Measurements from ENCODE around the gene AOC2.
"Not testable (repeated sequence)": the region's sequence is repeated elsewhere in the genome, so short reads cannot be mapped to it uniquely, and the experiment has no call there.

Gene AOC2

DNA sequence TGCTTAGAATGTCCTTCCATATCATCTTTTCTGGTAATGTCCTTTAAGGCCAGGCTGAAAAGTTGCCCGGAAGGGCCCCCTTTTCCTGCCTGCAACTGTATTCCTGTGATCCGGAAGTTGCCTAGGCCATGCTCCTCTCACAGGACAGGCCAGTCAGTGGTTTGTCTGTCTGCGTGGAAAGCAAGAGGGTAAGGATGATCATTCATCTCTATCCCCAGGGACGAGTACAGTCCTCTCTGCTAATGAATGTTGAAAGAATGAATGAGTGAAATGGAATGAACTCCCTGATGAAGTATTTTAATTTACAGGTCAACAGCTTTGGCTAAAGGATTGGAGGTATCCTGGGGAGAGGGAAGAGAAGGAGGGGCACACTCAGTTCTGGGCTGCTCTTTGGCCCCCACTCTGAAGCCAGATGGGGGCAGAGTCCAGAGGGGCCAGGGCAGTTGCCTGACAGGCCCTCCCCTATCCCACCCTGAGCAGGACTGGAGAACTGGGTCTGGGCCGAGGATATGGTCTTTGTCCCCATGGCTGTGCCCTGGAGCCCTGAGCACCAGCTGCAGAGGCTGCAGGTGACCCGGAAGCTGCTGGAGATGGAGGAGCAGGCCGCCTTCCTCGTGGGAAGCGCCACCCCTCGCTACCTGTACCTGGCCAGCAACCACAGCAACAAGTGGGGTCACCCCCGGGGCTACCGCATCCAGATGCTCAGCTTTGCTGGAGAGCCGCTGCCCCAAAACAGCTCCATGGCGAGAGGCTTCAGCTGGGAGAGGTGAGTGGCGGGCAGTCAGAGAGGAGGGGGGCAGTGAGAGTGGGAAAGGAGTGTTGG lies 9.8 kb downstream of the AOC2 start:
- peaks cover 0 to 4% of the 10 kb centered on the region in 2 donors for H3K4me1 Mint-ChIP-seq
- ATAC-seq (replicated peaks), result no peak

DNA sequence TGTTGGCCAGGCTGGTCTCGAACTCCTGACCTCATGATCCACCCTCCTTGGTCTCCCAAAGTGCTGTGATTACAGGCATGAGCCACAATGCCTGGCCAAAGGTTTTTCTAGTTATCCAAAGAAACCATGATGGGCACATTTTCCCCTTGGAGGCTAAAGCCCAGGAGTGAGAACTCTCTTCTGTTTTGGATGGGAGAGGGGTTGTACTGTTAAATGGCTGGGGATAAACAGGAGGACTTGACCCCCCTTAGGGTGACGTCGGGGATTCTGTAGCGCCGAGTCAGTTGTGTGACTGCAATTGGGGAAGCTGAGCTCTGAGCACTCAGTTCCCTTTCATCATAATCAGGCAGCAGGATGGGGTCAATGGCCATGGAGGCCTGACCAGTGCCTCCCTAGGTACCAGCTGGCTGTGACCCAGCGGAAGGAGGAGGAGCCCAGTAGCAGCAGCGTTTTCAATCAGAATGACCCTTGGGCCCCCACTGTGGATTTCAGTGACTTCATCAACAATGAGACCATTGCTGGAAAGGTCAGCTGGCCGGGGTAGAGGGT lies 10.7 kb downstream of the AOC2 start:
- Mint-ChIP-seq H3K27me3 (no peaks in the 10 kb centered on the region), H3K27ac (no peak overlapping the region), H3K36me3 (peaks cover 13 to 25% of the 10 kb centered on the region in 2 donors), H3K4me3 (no peak overlapping the region), H3K4me1 (peaks cover 0 to 3% of the 10 kb centered on the region in 2 donors), H3K9me3 (no peaks in the 10 kb centered on the region)
- ATAC-seq (replicated peaks) (no peak), DNase-seq (no peak)

More for the DNA sequence above, 9.8 kb downstream of the AOC2 start:
- no peaks in the 10 kb centered on the region for H3K27me3 Mint-ChIP-seq
- peaks cover 13 to 25% of the 10 kb centered on the region in 2 donors for H3K36me3 Mint-ChIP-seq
- H3K27ac Mint-ChIP-seq, result no peak overlapping the region
- no peaks in the 10 kb centered on the region for H3K9me3 Mint-ChIP-seq
- no peak for DNase-seq
- H3K4me3 Mint-ChIP-seq, result no peak overlapping the region

DNA sequence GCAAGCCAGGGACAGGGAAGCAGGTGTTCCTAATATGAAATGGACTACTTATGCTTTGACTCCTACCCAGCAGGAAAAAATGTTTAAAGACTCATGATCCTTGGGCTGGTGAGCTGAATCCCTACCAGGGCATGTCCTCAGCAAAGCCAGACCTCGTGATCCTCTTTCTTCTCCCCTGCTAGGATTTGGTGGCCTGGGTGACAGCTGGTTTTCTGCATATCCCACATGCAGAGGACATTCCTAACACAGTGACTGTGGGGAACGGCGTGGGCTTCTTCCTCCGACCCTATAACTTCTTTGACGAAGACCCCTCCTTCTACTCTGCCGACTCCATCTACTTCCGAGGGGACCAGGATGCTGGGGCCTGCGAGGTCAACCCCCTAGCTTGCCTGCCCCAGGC lies 11.7 kb downstream of the AOC2 start:
- not testable (repeated sequence) for ATAC-seq (replicated peaks); H3K9me3 Mint-ChIP-seq; DNase-seq; H3K4me1 Mint-ChIP-seq; H3K27me3 Mint-ChIP-seq; H3K27ac Mint-ChIP-seq; H3K4me3 Mint-ChIP-seq
- peaks cover 13 to 25% of the 10 kb centered on the region in 2 donors for H3K36me3 Mint-ChIP-seq

GRCh38 chr17:42856516-42856915 lies 12.1 kb downstream of the AOC2 start:
- not testable (repeated sequence) for H3K27me3 Mint-ChIP-seq; DNase-seq; H3K27ac Mint-ChIP-seq; H3K4me1 Mint-ChIP-seq; H3K9me3 Mint-ChIP-seq; ATAC-seq (replicated peaks); H3K4me3 Mint-ChIP-seq
- H3K36me3 Mint-ChIP-seq, result peaks cover 13 to 25% of the 10 kb centered on the region in 2 donors

GRCh38 chr17:42857389-42857788 lies 13.0 kb downstream of the AOC2 start:
- no peak overlapping the region for H3K4me3 Mint-ChIP-seq
- no peaks in the 10 kb centered on the region for H3K27me3 Mint-ChIP-seq
- H3K27ac Mint-ChIP-seq, result no peak overlapping the region
- H3K9me3 Mint-ChIP-seq, result no peaks in the 10 kb centered on the region
- H3K36me3 Mint-ChIP-seq, result peaks cover 12 to 25% of the 10 kb centered on the region in 2 donors
- ATAC-seq (replicated peaks) (no peak), DNase-seq (no peak)
- peaks cover 0 to 1% of the 10 kb centered on the region in 2 donors for H3K4me1 Mint-ChIP-seq

DNA sequence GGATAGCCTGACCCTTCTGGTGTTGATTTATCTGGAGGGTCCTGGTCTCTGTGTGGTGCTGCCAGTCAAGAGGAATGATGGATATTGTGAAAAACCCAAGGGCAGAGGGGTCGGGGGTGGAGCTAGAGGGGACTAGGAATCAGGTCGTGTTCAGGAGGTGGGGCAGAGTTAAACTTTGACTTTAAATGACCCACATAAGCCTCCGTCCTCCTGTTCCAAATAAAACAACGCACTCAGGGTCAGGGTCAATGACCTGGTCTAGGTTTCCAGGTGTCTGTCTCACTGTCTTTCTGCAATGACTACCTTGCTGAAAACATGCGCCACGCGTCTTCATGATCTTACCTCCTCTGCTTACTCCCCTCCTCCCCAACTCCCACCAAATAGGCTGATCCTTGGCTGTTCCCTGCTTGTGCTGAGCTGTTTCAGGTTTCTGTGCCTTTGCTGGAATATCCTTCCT lies 21.3 kb downstream of the AOC2 start:
- H3K4me3 Mint-ChIP-seq, result no peak overlapping the region
- H3K9me3 Mint-ChIP-seq, result peaks cover 0 to 1% of the 10 kb centered on the region in 2 donors
- H3K27ac Mint-ChIP-seq, result no peak overlapping the region
- H3K4me1 Mint-ChIP-seq, result no peaks in the 10 kb centered on the region
- ATAC-seq (replicated peaks) (no peak), DNase-seq (no peak)
- H3K36me3 Mint-ChIP-seq, result no peaks in the 10 kb centered on the region
- H3K27me3 Mint-ChIP-seq, result peaks cover 15% of the 10 kb centered on the region in 2 donors

- H3K36me3 Mint-ChIP-seq, result no peaks in the 10 kb centered on the region
These were observed 21.8 kb downstream of the AOC2 start for GRCh38 chr17:42866216-42866615.

DNA sequence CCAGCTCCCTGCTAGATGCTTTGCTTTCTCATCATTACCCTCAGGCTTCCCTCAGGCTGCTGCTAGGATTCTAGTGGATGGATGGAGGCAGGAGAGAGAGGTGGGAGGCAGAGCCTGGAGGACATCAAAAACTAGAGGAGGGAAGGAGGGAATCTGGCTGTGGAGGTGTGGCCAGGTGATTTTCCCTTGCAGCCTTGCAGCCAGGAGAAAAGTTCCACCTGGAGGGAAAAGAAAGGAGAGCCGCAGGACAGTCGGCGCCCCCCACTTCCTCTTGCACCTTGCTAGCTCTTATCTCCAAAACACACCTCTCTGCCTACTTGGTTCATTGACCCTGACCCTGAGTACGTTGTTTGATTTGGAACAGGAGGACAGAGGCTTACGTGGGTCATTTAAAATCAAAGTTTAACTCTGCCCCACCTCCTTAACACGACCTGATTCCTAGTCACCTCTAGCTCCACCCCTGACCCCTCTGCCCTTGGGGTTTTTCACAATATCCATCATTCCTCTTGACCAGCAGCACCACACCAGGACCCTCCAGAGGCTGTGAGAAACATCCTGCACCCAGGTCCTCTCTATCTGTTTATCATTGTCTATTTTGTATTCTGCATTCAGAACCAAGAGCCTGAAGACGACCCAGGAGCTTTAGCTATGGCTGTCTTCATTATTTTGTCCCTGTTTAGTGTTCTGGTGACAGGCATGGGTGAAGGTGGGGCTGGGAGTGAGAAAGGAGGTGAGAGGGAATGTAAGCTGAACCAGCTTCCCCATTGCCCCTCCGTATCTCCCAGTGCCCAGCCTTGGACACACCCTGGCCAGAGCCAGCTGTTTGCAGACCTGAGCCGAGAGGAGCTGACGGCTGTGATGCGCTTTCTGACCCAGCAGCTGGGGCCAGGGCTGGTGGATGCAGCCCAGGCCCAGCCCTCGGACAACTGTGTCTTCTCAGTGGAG lies 22.5 kb downstream of the AOC2 start:
- Mint-ChIP-seq H3K4me1 (no peaks in the 10 kb centered on the region), H3K27me3 (peaks cover 15 to 19% of the 10 kb centered on the region in 2 donors), H3K4me3 (no peak overlapping the region), H3K36me3 (no peaks in the 10 kb centered on the region), H3K9me3 (peaks cover 0 to 1% of the 10 kb centered on the region in 2 donors), H3K27ac (no peak overlapping the region)
- ATAC-seq (replicated peaks), result no peak
- no peak for DNase-seq

More at GRCh38 chr17:42866216-42866615, 21.8 kb downstream of the AOC2 start:
- H3K27me3 Mint-ChIP-seq, result peaks cover 15% of the 10 kb centered on the region in 2 donors
- no peaks in the 10 kb centered on the region for H3K4me1 Mint-ChIP-seq
- no peak overlapping the region for H3K4me3 Mint-ChIP-seq
- ATAC-seq (replicated peaks) (no peak), DNase-seq (no peak)
- H3K27ac Mint-ChIP-seq, result no peak overlapping the region
- peaks cover 0 to 1% of the 10 kb centered on the region in 2 donors for H3K9me3 Mint-ChIP-seq

DNA sequence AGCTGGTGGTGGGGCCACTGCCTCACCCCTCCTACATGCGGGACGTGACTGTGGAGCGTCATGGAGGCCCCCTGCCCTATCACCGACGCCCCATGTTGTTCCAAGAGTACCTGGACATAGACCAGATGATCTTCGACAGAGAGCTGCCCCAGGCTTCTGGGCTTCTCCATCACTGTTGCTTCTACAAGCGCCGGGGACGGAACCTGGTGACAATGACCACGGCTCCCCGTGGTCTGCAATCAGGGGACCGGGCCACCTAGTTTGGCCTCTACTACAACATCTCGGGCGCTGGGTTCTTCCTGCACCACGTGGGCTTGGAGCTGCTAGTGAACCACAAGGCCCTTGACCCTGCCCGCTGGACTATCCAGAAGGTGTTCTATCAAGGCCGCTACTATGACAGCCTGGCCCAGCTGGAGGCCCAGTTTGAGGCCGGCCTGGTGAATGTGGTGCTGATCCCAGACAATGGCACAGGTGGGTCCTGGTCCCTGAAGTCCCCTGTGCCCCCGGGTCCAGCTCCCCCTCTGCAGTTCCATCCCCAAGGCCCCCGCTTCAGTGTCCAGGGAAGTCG lies 23.4 kb downstream of the AOC2 start:
- H3K27me3 Mint-ChIP-seq, result peaks cover 15 to 19% of the 10 kb centered on the region in 2 donors
- not testable (repeated sequence) for H3K4me1 Mint-ChIP-seq; H3K27ac Mint-ChIP-seq; H3K4me3 Mint-ChIP-seq; H3K9me3 Mint-ChIP-seq; ATAC-seq (replicated peaks); DNase-seq; H3K36me3 Mint-ChIP-seq

- Mint-ChIP-seq H3K36me3 (no peaks in the 10 kb centered on the region), H3K27ac (no peak overlapping the region), H3K4me1 (no peaks in the 10 kb centered on the region), H3K4me3 (no peak overlapping the region), H3K27me3 (peaks cover 15 to 24% of the 10 kb centered on the region in 2 donors), H3K9me3 (peaks cover 0 to 1% of the 10 kb centered on the region in 2 donors)
- ATAC-seq (replicated peaks), result no peak
- DNase-seq, result no peak
These were observed 24.0 kb downstream of the AOC2 start for GRCh38 chr17:42868338-42868737.

- Mint-ChIP-seq H3K36me3 (no peaks in the 10 kb centered on the region), H3K27ac (no peak overlapping the region), H3K4me1 (no peaks in the 10 kb centered on the region), H3K4me3 (no peak overlapping the region), H3K9me3 (peaks cover 0 to 1% of the 10 kb centered on the region in 2 donors), H3K27me3 (peaks cover 14 to 20% of the 10 kb centered on the region in 2 donors)
- ATAC-seq (replicated peaks), result no peak
- DNase-seq, result no peak
These were observed 27.3 kb downstream of the AOC2 start for GRCh38 chr17:42871647-42872046.

DNA sequence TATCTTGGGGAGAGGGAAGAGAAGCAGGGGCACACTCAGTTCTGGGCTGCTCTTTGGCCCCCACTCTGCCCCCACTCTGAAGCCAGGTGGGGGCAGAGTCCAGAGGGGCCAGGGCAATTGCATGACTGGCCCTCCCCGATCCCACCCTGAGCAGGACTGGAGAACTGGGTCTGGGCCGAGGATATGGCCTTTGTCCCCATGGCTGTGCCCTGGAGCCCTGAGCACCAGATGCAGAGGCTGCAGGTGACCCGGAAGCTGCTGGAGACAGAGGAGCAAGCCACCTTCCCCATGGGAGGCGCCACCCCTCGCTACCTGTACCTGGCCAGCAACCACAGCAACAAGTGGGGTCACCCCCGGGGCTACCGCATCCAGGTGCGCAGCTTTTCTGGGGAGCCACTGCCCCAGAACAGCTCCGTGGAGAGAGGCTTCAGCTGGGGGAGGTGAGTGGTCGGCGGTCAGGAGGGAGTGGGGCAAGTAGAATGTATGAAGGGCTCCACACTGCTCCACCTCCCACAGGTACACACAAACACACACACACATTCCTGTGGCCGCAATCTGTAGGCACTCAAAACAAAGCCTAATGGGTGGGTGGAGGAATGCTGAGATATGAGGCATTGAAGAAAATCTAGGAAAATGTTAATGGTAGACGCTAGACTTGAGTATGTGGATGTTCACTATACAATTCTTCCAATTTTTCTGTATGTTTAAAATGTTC lies 28.0 kb downstream of the AOC2 start:
- H3K4me3 Mint-ChIP-seq, result no peak overlapping the region
- H3K9me3 Mint-ChIP-seq, result peaks cover 0 to 1% of the 10 kb centered on the region in 2 donors
- ATAC-seq (replicated peaks) (no peak), DNase-seq (no peak)
- no peaks in the 10 kb centered on the region for H3K36me3 Mint-ChIP-seq
- H3K27ac Mint-ChIP-seq, result no peak overlapping the region
- no peaks in the 10 kb centered on the region for H3K4me1 Mint-ChIP-seq
- H3K27me3 Mint-ChIP-seq, result peaks cover 16 to 21% of the 10 kb centered on the region in 2 donors

DNA sequence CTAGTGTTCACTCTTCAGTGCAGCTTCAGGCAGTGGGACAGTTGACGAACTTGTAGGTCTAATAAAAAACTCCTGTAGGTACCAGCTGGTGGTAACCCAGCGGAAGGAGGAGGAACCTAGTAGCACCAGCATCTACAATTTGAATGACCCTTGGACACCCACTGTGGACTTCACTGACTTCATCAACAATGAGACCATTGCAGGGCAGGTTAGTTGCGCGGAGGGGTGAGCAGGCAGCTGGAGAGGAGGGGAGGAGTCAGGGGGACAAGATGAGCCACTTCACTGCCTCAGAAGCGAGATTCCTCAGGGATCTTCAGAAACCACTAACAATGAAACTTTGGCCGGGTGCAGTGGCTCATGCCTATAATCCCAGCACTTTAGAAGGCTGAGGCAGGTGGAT lies 28.9 kb downstream of the AOC2 start:
- Mint-ChIP-seq H3K9me3 (peaks cover 0 to 1% of the 10 kb centered on the region in 2 donors), H3K36me3 (no peaks in the 10 kb centered on the region), H3K4me1 (no peaks in the 10 kb centered on the region), H3K4me3 (no peak overlapping the region), H3K27ac (no peak overlapping the region), H3K27me3 (peaks cover 25 to 30% of the 10 kb centered on the region in 2 donors)
- ATAC-seq (replicated peaks) (no peak), DNase-seq (no peak)

All from stimulated activated naive B cell treated with anti-CD40 and anti-IgM and Interleukin-4, amounts not matched to agents 10 μg/mL and 1 μg/mL and 100 μg/mL, for 72 hours (primary cell).